DMS 273 (cell line): ENCODE measurements around the gene WFDC6.
A peak's percentile ranks its signal among the peaks of the same experiment; 100 is the strongest.

Source experiments
- DNase-seq: peaks from one replicate; lab custom pipeline; 2025; ENCODE audit not compliant: unreplicated experiment; lab: John Stamatoyannopoulos, UW

The WFDC6 gene

GRCh38 chr20:45518282-45518681, 21.0 kb downstream of the WFDC6 start:
- DNase-seq = no peak

GRCh38 chr20:45515147-45515913, 24.0 kb downstream of the WFDC6 start, which contains the start of gene SPINT3:
TSS of gene SPINT3 (minus strand) at chr20:45515622. CDS start at chr20:45515608, 14 bp downstream.
- no peak for DNase-seq

GRCh38 chr20:45510242-45510862, 28.9 kb downstream of the WFDC6 start:
- DNase-seq = no peak

- no peak for DNase-seq
Measured at GRCh38 chr20:45509091-45509490, 30.2 kb downstream of the WFDC6 start.

GRCh38 chr20:45508068-45508886, 31.0 kb downstream of the WFDC6 start:
- no peak for DNase-seq

GRCh38 chr20:45507011-45507820, 32.1 kb downstream of the WFDC6 start:
- DNase-seq = no peak

- DNase-seq = no peak
Measured at GRCh38 chr20:45506398-45506797, 32.9 kb downstream of the WFDC6 start.

GRCh38 chr20:45503403-45503802, 35.9 kb downstream of the WFDC6 start:
- DNase-seq = no peak

GRCh38 chr20:45502561-45502960, 36.7 kb downstream of the WFDC6 start:
- no peak for DNase-seq

- DNase-seq = no peak
Measured at GRCh38 chr20:45501600-45501999, 37.7 kb downstream of the WFDC6 start.

- no peak for DNase-seq
Measured at GRCh38 chr20:45500022-45500421, 39.3 kb downstream of the WFDC6 start.

GRCh38 chr20:45497971-45498494, 41.2 kb downstream of the WFDC6 start:
- no peak for DNase-seq

GRCh38 chr20:45496166-45496565, 43.1 kb downstream of the WFDC6 start:
- no peak for DNase-seq

- DNase-seq = no peak
Measured at GRCh38 chr20:45495501-45495941, 43.8 kb downstream of the WFDC6 start.

GRCh38 chr20:45489083-45489531, 50.2 kb downstream of the WFDC6 start:
- no peak for DNase-seq

- peak; percentile 24 for DNase-seq
Measured at GRCh38 chr20:45487231-45487635, 52.0 kb downstream of the WFDC6 start.

- no peak for DNase-seq
Measured at GRCh38 chr20:45485388-45485787, 53.9 kb downstream of the WFDC6 start.

- DNase-seq = no peak
Measured at GRCh38 chr20:45484676-45485075, 54.6 kb downstream of the WFDC6 start.
